ENCODE results near the gene LYPLAL1. TPM values are rescaled to one million over a fixed set of nuclear protein-coding genes. Genes with fewer than 3 reads are reported as not detected.

Gene LYPLAL1
- total and polyA plus RNA-seq, 2 of the 13 experiments (the other 11 are each of a cell fraction or from before 2014, with no cell fraction given): 17.0 to 31.6 TPM

GRCh38 chr1:219173758-219174459 lies at the start of gene LYPLAL1 (continued):
- TF ChIP-seq TRIM22 (IDR thresholded peaks at IDR 0.05) (no peak), CREM (IDR thresholded peaks at IDR 0.05) (peak; percentile 19; the same call in 1 of the 2 replicates), CREM (CRISPR knock-in tag; IDR thresholded peaks at IDR 0.05) (no peak), PATZ1 (CRISPR knock-in tag; IDR thresholded peaks at IDR 0.05) (peak; percentile 41), NFIB (CRISPR knock-in tag; IDR thresholded peaks at IDR 0.05; ENCODE audit: borderline replicate concordance) (no peak), DMTF1 (CRISPR knock-in tag; IDR thresholded peaks at IDR 0.05) (no peak; the same call in 1 of the 2 replicates), ZNF230 (CRISPR knock-in tag; IDR thresholded peaks at IDR 0.05) (peak; percentile 91; the same call in 1 of the 2 replicates), MXD1 (CRISPR knock-in tag; IDR thresholded peaks at IDR 0.05) (peak; percentile 65; the same call in 1 of the 2 replicates), SNAPC4 (CRISPR knock-in tag; IDR thresholded peaks at IDR 0.05) (no peak; the same call in 1 of the 2 replicates), ARNTL (CRISPR knock-in tag; IDR thresholded peaks at IDR 0.05) (peak; percentile 50; the same call in 1 of the 2 replicates), TOPORS (CRISPR knock-in tag; IDR thresholded peaks at IDR 0.05) (peak; percentile 70; the same call in 1 of the 2 replicates), SRSF1 (optimal IDR thresholded peaks at IDR 0.05; ENCODE audit: low read depth, low read length) (peak; percentile 44), HNRNPL (IDR thresholded peaks at IDR 0.05; ENCODE audit: low read depth, low read length) (peak; percentile 92), ZNF557 (CRISPR knock-in tag; IDR thresholded peaks at IDR 0.05) (no peak; the same call in 1 of the 2 replicates), POGZ (CRISPR knock-in tag; IDR thresholded peaks at IDR 0.05) (peak; percentile 89), NPAS2 (CRISPR knock-in tag; IDR thresholded peaks at IDR 0.05; ENCODE audit: borderline replicate concordance) (no peak), POLR2A (IDR thresholded peaks at IDR 0.05; ENCODE audit: insufficient read depth in 1 of 2, low read depth in 2 of 2, low read length in 2 of 2) (peak; percentile 91 to 97), NCOA5 (CRISPR knock-in tag; IDR thresholded peaks at IDR 0.05) (no peak), NR2F1 (CRISPR knock-in tag; IDR thresholded peaks at IDR 0.05) (no peak)
